CD8-positive, alpha-beta memory T cell (primary cell): Measurements from ENCODE around the gene ZNF730. TPM values are rescaled to one million over a fixed set of nuclear protein-coding genes. Genes with fewer than 3 reads are reported as not detected.
"Not testable (repeated sequence)": the region's sequence is repeated elsewhere in the genome, so short reads cannot be mapped to it uniquely, and the experiment has no call there.

ENCODE experiments used
- CTCF ChIA-PET: fragments of 350-600 bp; sonication (Branson Sonifier 250); formaldehyde crosslinking; loops from one replicate; lab custom pipeline; 2021; ENCODE audit warnings: antibody characterized with exemption; lab: Charles Lee
- POLR2A ChIA-PET: fragments of 350-600 bp; sonication (Branson Sonifier 250); formaldehyde crosslinking; loops from one replicate; lab custom pipeline; 2021; ENCODE audit warnings: antibody characterized with exemption; lab: Charles Lee
- DNase-seq, 5 donors: peaks; one replicate each; pipeline versions ENCODE4 v3.0.0 to v3.0.0-alpha.2; 2020 to 2022; ENCODE audit warnings: mixed read lengths in 1 of 5
- H3K27ac ChIP-seq: one replicate; pipeline ENCODE4 v1.7.0; 2013; ENCODE audit warnings: low read depth, mild to moderate bottlenecking, low read length, moderate library complexity
- H3K27me3 ChIP-seq: 2 replicates; pipeline ENCODE4 v1.7.0; 2013; ENCODE audit warnings: low read length, mild to moderate bottlenecking; ENCODE audit not compliant: insufficient read depth, poor library complexity, severe bottlenecking
- H3K36me3 ChIP-seq: 2 replicates; pipeline ENCODE4 v1.7.0; 2013; ENCODE audit warnings: mild to moderate bottlenecking, low read length, moderate library complexity; ENCODE audit not compliant: insufficient read depth
- H3K4me1 ChIP-seq: 2 replicates; pipeline ENCODE4 v1.7.0; 2013; ENCODE audit warnings: mild to moderate bottlenecking, low read length, moderate library complexity; ENCODE audit not compliant: insufficient read depth
- H3K4me3 ChIP-seq: 2 replicates; pipeline ENCODE4 v1.7.0; 2013; ENCODE audit warnings: mild to moderate bottlenecking, low read length
- H3K9me3 ChIP-seq: 2 replicates; pipeline ENCODE4 v1.7.0; 2013; ENCODE audit warnings: mild to moderate bottlenecking, low read length
- H3K27ac Mint-ChIP-seq, 8 donors: one replicate each; pipeline ENCODE4 v1.8.0; 2020 to 2021; ENCODE audit warnings: mixed read lengths in 8 of 8, mild to moderate bottlenecking in 6 of 8, inconsistent platforms in 3 of 8, moderate library complexity in 3 of 8
- H3K27me3 Mint-ChIP-seq, 2 donors: one replicate each; pipeline ENCODE4 v1.8.0; 2020 to 2021; ENCODE audit warnings: mixed read lengths in 2 of 2, mild to moderate bottlenecking in 1 of 2, moderate library complexity in 1 of 2
- H3K36me3 Mint-ChIP-seq, 3 donors: one replicate each; pipeline ENCODE4 v1.8.0; 2020 to 2021; ENCODE audit warnings: mixed read lengths in 3 of 3, inconsistent platforms in 1 of 3, mild to moderate bottlenecking in 1 of 3
- H3K4me1 Mint-ChIP-seq, 3 donors: one replicate each; pipeline ENCODE4 v1.8.0; 2020 to 2021; ENCODE audit warnings: mixed read lengths in 3 of 3, inconsistent platforms in 1 of 3, mild to moderate bottlenecking in 1 of 3
- H3K4me3 Mint-ChIP-seq, 7 donors: one replicate each; pipeline ENCODE4 v1.8.0; 2020 to 2021; ENCODE audit warnings: mixed read lengths in 7 of 7, mild to moderate bottlenecking in 6 of 7, moderate library complexity in 4 of 7, inconsistent platforms in 2 of 7
- H3K9me3 Mint-ChIP-seq, 5 donors: one replicate each; pipeline ENCODE4 v1.8.0; 2020 to 2022; ENCODE audit warnings: mixed read lengths in 5 of 5, mild to moderate bottlenecking in 3 of 5, moderate library complexity in 2 of 5, inconsistent platforms in 1 of 5
- polyA plus RNA-seq: library from polyadenylated mRNA; unstranded; fragments of 300-500 nt; fragmentation: Illumina TruSeq; gene quantifications from one replicate; pipeline ENCODE4 v1.2.3, GENCODE V29; 2021
- total RNA-seq, 2 experiments: library from RNA; stranded (reverse); gene quantifications; one replicate each; pipeline ENCODE4 v1.2.3, GENCODE V29; 2021

Gene ZNF730
- total and polyA plus RNA-seq, 3 experiments from 2014 or later = 0.51 to 0.57 TPM; not detected in 1

- H3K36me3 Mint-ChIP-seq, H3K36me3 ChIP-seq, H3K4me3 ChIP-seq, H3K27me3 Mint-ChIP-seq, H3K9me3 ChIP-seq, CTCF ChIA-PET, DNase-seq, H3K4me1 Mint-ChIP-seq, H3K27ac ChIP-seq, H3K4me3 Mint-ChIP-seq, H3K27ac Mint-ChIP-seq, POLR2A ChIA-PET, H3K27me3 ChIP-seq, H3K4me1 ChIP-seq, H3K9me3 Mint-ChIP-seq: not testable (repeated sequence)
These were observed 51.5 kb downstream of the ZNF730 start for GRCh38 chr19:23168286-23168685.

- H3K27ac Mint-ChIP-seq = no peak overlapping the region
- Histone ChIP-seq H3K36me3 (no peaks in the 10 kb centered on the region), H3K4me3 (no peak overlapping the region), H3K4me1 (no peaks in the 10 kb centered on the region), H3K9me3 (no peaks in the 10 kb centered on the region), H3K27me3 (no peaks in the 10 kb centered on the region), H3K27ac (no peak overlapping the region)
- DNase-seq = no peak
- H3K9me3 Mint-ChIP-seq = peaks cover 0 to 19% (median 5%) of the 10 kb centered on the region in 5 donors
- H3K4me1 Mint-ChIP-seq = no peaks in the 10 kb centered on the region
- POLR2A ChIA-PET = no interaction called here
- CTCF ChIA-PET = no interaction called here
- H3K4me3 Mint-ChIP-seq = no peak overlapping the region
- no peaks in the 10 kb centered on the region for H3K27me3 Mint-ChIP-seq
- H3K36me3 Mint-ChIP-seq = no peaks in the 10 kb centered on the region
These were observed 66.4 kb downstream of the ZNF730 start for GRCh38 chr19:23183251-23183650.

GRCh38 chr19:23190341-23190740 is 73.5 kb downstream of the ZNF730 start:
- POLR2A ChIA-PET = no interaction called here
- H3K4me3 Mint-ChIP-seq = no peak overlapping the region
- CTCF ChIA-PET = no interaction called here
- Histone ChIP-seq H3K4me1 (no peaks in the 10 kb centered on the region), H3K4me3 (no peak overlapping the region), H3K27me3 (no peaks in the 10 kb centered on the region), H3K27ac (no peak overlapping the region), H3K9me3 (no peaks in the 10 kb centered on the region), H3K36me3 (no peaks in the 10 kb centered on the region)
- DNase-seq = no peak
- no peaks in the 10 kb centered on the region for H3K27me3 Mint-ChIP-seq
- no peak overlapping the region for H3K27ac Mint-ChIP-seq
- no peaks in the 10 kb centered on the region for H3K4me1 Mint-ChIP-seq
- peaks cover 1 to 12% (median 4%) of the 10 kb centered on the region in 5 donors for H3K9me3 Mint-ChIP-seq
- peaks cover 0 to 3% (median 0%) of the 10 kb centered on the region in 3 donors for H3K36me3 Mint-ChIP-seq

Other genes with a start within 250 kb of the ZNF730 start
- not detected for gene ZNF728, start 113.8 kb upstream of the ZNF730 start, total RNA-seq
- gene ZNF728, start 113.8 kb upstream of the ZNF730 start, polyA plus RNA-seq = not detected
- 10 to 100 TPM; 10.7 to 11.3 TPM for gene ZNF724, start 133.4 kb downstream of the ZNF730 start, total RNA-seq
- gene ZNF724, start 133.4 kb downstream of the ZNF730 start, polyA plus RNA-seq = 0.85 TPM